GM18502 (cell line): Measurements from ENCODE around the gene SLC22A23.

Experiments
- ATAC-seq: cut with Tn5 transposase; IDR thresholded peaks from one replicate; pipeline ENCODE4 v1.9.1; 2021; ENCODE audit warnings: mild to moderate bottlenecking; ENCODE audit not compliant: unreplicated experiment, poor library complexity

Gene SLC22A23

DNA sequence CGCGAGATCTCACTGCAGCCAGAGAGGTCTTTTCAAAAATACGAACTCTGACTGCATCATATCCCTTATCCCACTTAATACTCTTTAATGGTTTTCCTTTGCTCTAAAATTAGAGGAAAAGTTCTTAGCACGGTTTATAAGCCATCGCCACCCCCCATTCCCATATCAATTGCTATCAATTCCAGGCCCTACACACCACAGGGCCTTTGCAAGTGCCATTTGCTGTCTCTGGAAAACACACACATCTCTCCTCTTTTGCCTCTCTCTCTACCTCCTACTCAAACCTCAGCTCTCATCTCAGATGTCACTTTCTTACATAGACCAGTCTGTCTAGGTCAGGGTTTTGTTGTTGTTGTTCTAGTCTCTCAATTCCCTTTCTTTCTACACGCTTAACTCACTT, 9.8 kb downstream of the SLC22A23 start:
- ATAC-seq: no peak

GRCh38 chr6:3446184-3446583, 10.7 kb downstream of the SLC22A23 start:
- no peak for ATAC-seq

DNA sequence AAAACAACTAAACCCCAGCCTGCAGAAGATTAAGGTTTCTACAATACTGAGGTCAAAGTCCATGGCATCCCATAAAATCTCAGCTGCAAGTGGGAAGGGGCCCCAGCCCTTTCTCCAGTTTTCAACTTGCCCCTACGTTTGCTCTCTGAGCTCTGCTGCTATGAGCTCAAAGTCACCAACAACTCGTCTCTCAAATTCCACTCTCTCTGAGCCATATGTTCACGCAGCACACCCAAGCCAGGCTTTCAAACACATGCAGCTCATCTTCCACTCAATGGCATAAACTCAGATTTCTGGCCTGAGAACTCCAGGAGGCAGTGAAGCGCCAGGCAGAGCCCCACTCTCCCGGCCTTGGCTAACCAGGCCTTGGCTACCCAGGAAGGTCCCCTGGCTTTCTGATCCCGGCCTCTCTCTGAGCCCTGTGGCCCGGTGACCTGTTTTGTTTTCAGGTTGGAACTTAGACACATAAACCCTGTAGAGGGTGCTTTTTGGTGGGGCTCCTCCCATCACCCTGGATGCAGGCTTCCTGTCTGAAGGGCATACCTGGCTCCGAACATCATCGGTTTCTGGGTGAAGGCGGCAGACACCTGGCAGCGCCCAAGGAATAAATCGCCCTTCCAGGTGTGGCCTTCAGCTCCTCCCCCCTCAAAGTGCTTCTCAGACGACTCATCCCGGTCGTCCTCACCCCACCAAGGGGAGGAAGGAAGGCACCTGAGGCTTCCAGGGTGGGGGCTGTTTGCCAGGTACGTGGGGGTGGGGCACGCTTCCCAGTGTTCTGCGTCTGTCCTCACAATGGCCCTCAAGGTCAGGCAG, 12.4 kb downstream of the SLC22A23 start:
- ATAC-seq: no peak

GRCh38 chr6:3443221-3443515, 13.7 kb downstream of the SLC22A23 start:
- no peak for ATAC-seq

- no peak for ATAC-seq
These were observed 14.2 kb downstream of the SLC22A23 start for GRCh38 chr6:3442431-3443220.

- ATAC-seq: no peak
These were observed 15.9 kb downstream of the SLC22A23 start for GRCh38 chr6:3440911-3441310.

GRCh38 chr6:3439961-3440360, 16.9 kb downstream of the SLC22A23 start:
- no peak for ATAC-seq

DNA sequence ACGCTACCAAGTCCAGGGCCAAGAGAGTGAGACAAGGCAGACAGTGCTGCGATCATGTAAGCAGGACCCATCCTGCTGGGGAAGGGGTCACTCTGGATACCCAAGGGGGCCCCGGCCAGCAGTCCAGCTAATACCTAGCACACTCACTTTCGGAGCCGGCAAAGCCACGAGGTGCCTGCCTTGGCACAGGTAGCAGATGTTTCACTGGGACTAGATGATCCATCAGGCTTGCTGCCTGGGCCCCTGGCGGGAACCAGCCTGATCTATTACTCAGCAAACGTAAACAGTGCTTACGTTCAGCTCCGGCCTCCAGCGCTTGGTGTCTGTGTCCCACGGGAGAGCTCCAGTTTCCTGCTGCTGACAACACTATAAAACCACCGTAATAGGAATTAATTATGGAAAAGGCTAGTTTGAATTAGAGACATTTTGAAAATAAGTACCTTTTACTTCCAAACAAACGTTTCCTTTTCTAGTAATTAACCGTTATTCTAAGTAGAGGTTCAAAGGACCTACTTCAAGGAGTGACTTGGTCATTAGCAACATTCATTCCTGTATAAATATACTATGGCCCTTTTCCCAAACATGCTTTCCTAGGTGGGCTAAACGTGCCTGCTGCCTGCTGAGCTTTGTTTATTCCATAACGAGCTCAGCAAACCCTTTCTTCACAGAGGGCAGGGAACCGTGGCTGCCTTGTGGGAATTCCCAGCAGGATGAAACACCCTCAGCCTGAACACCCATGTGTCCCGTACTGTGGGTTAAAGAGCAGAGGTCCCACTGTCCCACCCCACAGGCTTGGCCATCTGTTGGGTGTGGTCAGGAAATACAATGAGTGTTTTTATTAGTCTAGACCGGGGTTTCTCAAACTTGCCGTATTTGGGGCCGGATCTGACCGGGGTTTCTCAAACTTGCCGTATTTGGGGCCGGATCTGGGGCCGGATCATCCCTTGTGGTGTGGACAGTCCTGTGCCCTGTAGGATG, 18.4 kb downstream of the SLC22A23 start:
- no peak for ATAC-seq

DNA sequence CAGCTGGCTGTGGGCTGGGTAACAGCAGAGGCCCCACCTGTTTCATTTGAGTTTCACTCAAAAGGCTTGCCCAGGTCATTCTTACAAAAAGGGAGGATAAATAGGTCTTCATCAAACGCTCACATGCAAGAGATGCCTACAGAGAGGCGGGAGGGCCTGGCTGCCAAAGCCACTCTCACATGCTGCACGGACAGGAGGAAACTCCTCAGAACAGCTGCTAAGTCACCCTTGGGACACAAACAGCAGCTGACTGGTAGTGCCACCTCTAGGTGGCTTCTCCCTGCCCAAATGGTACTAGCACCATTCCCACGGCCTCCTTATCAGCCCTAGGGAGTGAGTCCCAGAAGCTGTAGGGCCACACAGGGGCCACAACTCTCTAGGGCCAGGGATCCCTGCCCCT, 23.8 kb downstream of the SLC22A23 start:
- no peak for ATAC-seq

DNA sequence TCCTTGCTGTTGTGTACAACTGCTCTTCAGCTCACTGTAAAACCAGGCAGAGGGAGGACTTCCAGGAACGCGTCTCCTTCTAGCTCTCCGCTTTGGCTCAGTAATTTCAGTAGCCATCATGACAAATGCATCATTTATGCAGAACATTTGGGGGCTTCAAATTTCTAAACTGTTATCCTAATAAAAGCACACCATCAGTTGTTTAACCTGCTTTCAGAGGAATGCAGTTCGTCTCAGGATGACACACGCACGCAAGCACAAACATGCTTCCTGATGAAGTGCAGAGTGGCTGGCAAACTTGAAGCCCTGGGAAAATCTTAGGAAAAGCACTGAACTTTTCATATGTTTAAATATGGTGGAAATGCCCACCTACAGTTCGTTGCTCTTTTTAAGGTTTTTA, 24.4 kb downstream of the SLC22A23 start:
- ATAC-seq: no peak

DNA sequence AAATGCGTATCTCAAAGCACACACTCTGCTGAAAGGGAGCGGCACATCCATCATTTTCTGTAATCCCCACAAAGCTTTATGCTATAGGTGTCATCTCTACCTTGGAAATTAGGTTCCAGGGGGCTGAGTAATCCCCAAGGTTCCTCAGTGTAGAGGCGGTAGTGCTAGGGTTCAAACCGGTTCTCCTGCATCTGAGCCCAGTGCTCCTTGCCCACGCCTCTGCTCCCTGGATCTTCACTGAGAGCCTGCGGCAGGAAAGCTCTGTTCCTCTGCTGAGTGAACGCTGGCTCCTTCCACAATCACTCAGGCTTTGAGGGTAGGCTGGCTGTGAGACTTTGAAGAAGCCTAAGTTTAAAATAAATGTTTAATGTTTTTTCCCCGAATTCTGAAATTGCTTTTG, 24.9 kb downstream of the SLC22A23 start:
- no peak for ATAC-seq

GRCh38 chr6:3429211-3429610, 27.6 kb downstream of the SLC22A23 start:
- no peak for ATAC-seq

DNA sequence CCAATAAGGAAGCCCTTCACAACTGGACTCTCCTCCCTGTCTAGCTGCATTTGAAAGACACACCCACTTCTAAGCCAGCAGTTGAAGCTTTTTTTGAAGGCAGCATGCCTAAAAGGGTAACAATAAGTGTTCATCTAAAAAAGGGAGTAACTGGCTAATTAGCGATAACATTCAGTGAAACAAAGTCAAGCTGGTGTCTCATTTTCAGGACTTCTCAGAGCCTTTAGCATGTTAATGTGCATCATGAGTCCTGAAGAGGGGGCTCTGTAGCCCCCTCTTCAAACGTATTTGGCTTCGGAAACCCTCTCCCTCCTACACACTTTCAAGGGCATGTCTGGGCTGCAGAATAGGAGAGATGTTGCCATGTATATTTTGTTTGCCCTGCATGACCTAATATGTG, 28.1 kb downstream of the SLC22A23 start:
- no peak for ATAC-seq

GRCh38 chr6:3428247-3428646, 28.6 kb downstream of the SLC22A23 start:
- ATAC-seq: no peak

- ATAC-seq: no peak
These were observed 29.2 kb downstream of the SLC22A23 start for GRCh38 chr6:3427687-3428085.

DNA sequence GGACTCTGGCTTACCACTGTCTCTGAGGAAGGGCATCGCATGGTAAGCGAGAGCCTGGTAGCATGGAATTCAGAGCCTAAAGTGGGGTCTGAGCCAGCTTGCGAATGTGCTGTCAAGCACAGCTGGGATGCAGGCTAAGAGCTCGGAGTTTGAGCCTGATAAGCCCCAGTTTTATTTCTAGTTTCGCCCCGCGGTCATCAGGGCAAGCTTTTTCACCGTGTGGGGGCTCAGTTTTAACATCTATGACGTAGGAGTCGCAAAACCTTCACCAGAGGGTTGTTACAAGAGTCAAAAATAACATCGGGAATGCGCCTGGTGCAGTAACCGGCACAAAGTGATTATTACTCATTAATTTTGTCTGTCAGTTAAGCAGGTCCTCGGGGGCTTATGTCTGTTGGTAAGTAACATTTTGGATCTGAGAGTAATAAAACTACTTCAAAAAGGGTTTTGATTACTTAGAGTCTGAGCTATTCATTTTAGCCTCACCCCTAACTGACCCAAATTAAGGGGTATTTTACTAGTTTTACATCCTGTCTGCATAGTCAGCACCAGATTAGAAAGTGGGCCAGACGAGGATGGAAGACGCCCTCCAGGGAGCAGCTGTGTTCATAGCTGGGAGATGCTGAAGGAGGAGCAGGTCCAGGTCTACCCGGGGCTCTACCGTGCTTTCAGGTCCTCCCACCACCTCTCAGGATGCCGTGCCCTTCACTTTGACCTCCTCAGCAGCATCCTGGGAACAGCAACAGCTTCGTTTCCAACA, 29.7 kb downstream of the SLC22A23 start:
- ATAC-seq: no peak

- ATAC-seq: no peak
These were observed 30.5 kb downstream of the SLC22A23 start for GRCh38 chr6:3426091-3426926.

GRCh38 chr6:3425574-3425973, 31.3 kb downstream of the SLC22A23 start:
- ATAC-seq: no peak
